GM18867 (cell line): ENCODE measurements around the gene EPB41L1.

ENCODE experiments used
- ATAC-seq: cut with Tn5 transposase; IDR thresholded peaks from one replicate; pipeline ENCODE4 v1.9.1; 2021; ENCODE audit warnings: mild to moderate bottlenecking, moderate library complexity; ENCODE audit not compliant: unreplicated experiment

EPB41L1 gene

DNA sequence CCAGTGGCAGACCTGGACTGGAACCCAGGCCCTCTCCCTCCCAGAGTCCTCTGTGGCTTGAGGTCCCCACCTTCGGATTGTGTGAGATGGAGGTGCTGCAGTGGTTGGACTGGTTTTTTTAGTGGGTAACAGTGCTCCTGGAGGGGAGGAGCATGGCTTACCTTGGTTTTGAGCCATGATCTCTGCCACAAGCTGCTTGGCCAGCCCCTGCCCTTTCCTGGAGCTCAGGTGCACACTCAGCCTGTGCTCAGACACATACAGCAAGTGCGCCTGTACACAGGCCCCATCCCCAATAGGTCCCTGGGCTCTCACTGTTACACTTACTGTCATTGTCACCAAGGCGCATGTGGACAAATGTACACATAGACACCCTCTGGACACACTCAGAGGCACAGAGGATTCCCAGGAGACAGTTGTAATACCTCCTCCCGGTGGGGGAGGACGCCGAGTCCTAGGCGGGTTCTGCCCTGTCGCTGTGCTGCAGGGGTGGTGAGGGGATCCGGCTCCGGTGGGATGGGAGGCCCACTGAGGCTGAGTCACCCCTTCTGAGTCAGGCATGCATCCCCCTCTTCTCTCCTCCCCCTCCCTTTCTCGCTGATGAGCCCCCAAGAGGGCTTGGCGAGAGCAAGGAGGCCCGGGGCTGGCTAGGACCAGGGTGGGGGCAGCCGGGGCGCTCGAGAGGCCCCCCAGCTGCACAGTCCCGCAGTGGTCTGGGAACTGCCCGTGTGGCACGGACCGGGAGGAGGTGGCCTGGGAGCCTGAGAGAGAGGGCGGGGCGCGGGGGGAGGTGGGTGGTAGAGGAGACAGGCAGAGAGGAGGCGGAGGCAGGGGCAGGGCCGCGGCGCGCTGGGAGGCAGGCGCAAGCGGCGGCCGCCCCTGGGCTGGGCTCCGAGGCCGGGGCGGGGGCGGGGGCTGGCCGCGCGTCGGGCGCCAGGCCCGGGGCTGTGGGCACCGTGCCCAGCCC lies 522 bp upstream of the EPB41L1 start:
- ATAC-seq: no peak

DNA sequence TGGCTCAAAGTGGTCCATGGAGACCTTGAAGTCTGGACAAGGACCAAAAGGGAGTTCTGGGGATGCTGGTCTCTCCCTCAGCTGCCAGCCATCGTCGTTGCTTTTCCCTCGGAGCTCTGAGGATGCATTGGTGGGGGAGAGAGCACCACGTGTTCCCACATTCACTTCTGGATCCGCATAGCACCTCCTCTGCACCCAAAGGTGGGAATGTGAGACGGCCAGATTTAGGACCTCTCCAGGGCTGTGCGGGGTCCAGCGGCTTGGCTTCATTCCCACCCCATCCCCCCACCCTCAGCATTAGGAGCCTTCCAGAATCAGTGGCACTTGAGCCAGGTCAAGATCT lies 1.1 kb downstream of the EPB41L1 start:
- no peak for ATAC-seq

- no peak for ATAC-seq
Observed at GRCh38 chr20:36155991-36156390, 1.5 kb downstream of the EPB41L1 start.

DNA sequence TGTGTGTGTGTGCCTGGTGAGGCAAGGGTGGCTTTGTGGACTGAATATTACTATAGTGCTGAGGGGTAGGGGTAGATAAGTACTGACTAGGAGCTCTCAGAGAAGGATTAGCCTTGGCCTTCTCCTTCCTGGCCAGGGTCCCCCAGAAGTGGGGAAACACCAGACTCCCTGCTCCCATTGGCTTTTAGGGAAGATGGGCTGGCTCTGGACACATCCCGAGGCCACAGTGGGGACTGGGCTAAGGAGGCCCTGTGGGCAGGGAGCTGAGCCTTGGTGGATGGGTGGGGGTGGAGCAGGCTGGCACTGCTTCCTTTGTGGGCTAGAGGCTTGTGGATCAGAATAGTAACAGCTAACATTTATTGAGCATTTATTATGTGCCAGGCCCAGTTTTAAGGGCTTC lies 3.1 kb downstream of the EPB41L1 start:
- ATAC-seq: no peak

GRCh38 chr20:36158160-36158741 lies 3.7 kb downstream of the EPB41L1 start:
- no peak for ATAC-seq

DNA sequence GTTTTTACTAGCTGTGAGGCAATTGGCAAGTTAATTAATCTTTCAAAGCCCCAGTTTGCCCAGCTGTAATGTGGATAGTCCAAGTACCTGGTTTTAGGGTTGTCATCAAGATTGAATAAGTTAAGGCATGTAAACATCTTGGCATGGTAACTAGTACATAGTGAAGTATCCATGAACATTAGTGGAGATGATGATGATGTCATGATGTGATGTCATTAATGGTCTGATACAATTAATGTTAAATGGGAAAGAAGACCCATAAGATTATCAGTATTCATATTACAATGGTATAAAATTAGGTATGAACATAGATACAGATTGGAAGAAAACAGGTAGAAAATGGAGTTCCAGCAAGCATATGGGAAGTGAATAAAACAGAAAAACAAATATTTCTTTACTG lies 5.3 kb downstream of the EPB41L1 start:
- no peak for ATAC-seq

- no peak for ATAC-seq
Observed at GRCh38 chr20:36162272-36162966, 7.9 kb downstream of the EPB41L1 start.

GRCh38 chr20:36167902-36168503 lies 13.5 kb downstream of the EPB41L1 start:
- ATAC-seq: no peak

DNA sequence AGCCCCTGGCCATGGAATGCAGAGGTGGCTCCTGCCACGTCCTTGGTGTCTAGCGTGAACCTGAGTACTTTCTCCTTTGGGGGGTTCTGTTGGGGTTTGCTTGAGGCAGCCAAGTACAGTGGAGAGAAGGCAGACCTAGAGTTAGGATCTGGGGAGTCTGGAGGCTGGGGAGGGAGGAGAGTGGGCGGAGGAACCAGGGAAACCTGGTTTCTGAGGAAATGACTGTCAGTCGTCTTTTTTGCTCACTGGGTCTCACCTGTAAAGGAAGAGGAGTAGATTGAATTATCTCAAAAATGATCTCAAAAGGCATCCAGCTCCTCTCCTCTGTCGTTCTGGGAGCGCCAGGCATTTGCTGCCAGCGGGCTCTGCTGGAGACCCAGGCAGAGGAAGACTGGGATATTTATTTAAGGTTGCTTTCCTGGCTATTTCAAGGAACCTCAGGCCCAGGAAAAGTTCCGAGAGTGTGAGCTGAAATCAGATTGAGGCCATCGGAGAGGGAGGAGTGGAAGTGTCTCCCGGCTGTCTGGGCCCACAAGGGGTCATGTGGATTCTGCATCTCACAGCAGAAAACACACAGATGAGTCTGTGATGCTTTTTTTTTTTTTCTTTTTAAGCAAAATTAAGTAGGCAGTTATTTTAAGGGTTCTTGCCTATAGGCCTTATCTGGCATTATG lies 16.1 kb downstream of the EPB41L1 start:
- no peak for ATAC-seq

GRCh38 chr20:36173451-36173933 lies 19.0 kb downstream of the EPB41L1 start:
- no peak for ATAC-seq

- no peak for ATAC-seq
Observed at GRCh38 chr20:36175016-36175415, 20.5 kb downstream of the EPB41L1 start.

DNA sequence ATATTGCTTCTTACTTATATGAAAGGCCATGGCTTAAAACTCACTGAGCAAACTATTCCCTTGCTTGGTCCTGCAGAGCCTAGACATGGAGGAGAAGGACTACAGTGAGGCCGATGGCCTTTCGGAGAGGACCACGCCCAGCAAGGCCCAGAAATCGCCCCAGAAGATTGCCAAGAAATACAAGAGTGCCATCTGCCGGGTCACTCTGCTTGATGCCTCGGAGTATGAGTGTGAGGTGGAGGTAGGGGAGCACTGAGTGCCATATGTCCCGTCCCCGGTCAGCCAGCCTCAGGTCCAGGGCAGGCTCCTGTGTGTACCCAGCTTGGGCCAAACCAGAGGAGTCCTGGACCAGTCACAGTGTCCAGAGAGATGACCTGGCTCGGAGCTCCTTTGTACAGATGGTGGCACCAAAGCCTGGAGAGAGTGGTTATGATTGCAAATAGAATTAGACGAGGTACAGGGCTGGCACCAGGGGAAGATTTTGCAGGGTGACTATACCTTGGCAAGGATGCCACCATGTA lies 21.0 kb downstream of the EPB41L1 start:
- no peak for ATAC-seq

DNA sequence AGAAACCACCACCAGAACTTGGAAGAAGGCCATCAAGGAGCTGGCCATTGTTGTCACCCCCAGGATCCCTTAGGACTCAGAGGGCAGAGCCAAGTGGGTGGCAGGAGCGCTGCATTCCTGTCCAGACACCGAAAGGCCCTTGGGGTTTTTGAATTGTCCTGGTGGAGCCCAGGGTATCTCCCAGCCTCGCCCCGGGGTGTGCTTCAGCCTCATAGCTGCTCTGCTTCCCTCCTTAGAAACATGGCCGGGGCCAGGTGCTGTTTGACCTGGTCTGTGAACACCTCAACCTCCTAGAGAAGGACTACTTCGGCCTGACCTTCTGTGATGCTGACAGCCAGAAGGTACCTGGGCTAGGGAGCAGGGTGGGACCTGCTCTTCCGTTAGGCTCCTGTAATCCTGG lies 23.2 kb downstream of the EPB41L1 start:
- no peak for ATAC-seq

GRCh38 chr20:36179170-36179945 lies 24.8 kb downstream of the EPB41L1 start:
- ATAC-seq: no peak

- ATAC-seq: no peak
Observed at GRCh38 chr20:36180323-36180722, 25.8 kb downstream of the EPB41L1 start.

GRCh38 chr20:36181934-36182603 lies 27.5 kb downstream of the EPB41L1 start:
- ATAC-seq: no peak

GRCh38 chr20:36182604-36183154 lies 28.1 kb downstream of the EPB41L1 start:
- ATAC-seq: no peak

- no peak for ATAC-seq
Observed at GRCh38 chr20:36183155-36183944, 28.8 kb downstream of the EPB41L1 start.
